H9 (cell line): ENCODE results near the gene MAMDC4. TPM values are rescaled to one million over a fixed set of nuclear protein-coding genes. Genes with fewer than 3 reads are reported as not detected.

Experiments used
- DNase-seq: peaks from one replicate; pipeline ENCODE4 v3.0.0-alpha.2; 2017
- H2AFZ ChIP-seq: one replicate; pipeline ENCODE4 v1.6.1; 2013; ENCODE audit warnings: mild to moderate bottlenecking, low read length, control low read depth, moderate library complexity
- H2AK5ac ChIP-seq: 2 replicates; pipeline ENCODE4 v1.6.1; 2013; ENCODE audit warnings: low read length, control low read depth, mixed read lengths; ENCODE audit not compliant: insufficient read length
- H2BK120ac ChIP-seq: one replicate; pipeline ENCODE4 v1.6.1; 2013; ENCODE audit warnings: low read depth, mild to moderate bottlenecking, low read length, control low read depth, inconsistent platforms; ENCODE audit not compliant: poor library complexity, severe bottlenecking
- H2BK12ac ChIP-seq: 2 replicates; pipeline ENCODE4 v1.6.1; 2013; ENCODE audit warnings: low read length, control low read depth, mixed read lengths, low read depth; ENCODE audit not compliant: insufficient read length
- H2BK15ac ChIP-seq: 2 replicates; pipeline ENCODE4 v1.6.1; 2013; ENCODE audit warnings: low read depth, low read length, control low read depth
- H2BK20ac ChIP-seq: one replicate; pipeline ENCODE4 v1.6.1; 2013; ENCODE audit warnings: low read depth, mild to moderate bottlenecking, low read length, control low read depth, inconsistent platforms; ENCODE audit not compliant: poor library complexity, severe bottlenecking
- H2BK5ac ChIP-seq: 2 replicates; pipeline ENCODE4 v1.6.1; 2013; ENCODE audit warnings: low read length, control low read depth, mixed read lengths; ENCODE audit not compliant: insufficient read length
- H3K14ac ChIP-seq: 2 replicates; pipeline ENCODE4 v1.6.1; 2013; ENCODE audit warnings: low read length, control low read depth; ENCODE audit not compliant: insufficient read depth
- H3K18ac ChIP-seq: 2 replicates; pipeline ENCODE4 v1.6.1; 2013; ENCODE audit warnings: low read depth, mild to moderate bottlenecking, mixed read lengths, low read length, control low read depth; ENCODE audit not compliant: insufficient read length
- H3K23ac ChIP-seq: 2 replicates; pipeline ENCODE4 v1.6.1; 2013; ENCODE audit warnings: low read length, control low read depth, mixed read lengths, low read depth; ENCODE audit not compliant: insufficient read length
- H3K23me2 ChIP-seq: 2 replicates; pipeline ENCODE4 v1.6.1; 2013; ENCODE audit warnings: low read depth, mild to moderate bottlenecking, mixed read lengths, low read length, control low read depth; ENCODE audit not compliant: insufficient read length, poor library complexity, severe bottlenecking
- H3K27ac ChIP-seq: 2 replicates; pipeline ENCODE4 v1.5.1; 2013; ENCODE audit warnings: low read length, control low read depth, mixed read lengths, low read depth; ENCODE audit not compliant: insufficient read length
- H3K27me3 ChIP-seq: 2 replicates; pipeline ENCODE4 v1.6.1; 2013; ENCODE audit warnings: low read length, control low read depth, inconsistent platforms; ENCODE audit not compliant: insufficient read depth
- H3K4ac ChIP-seq: 2 replicates; pipeline ENCODE4 v1.6.1; 2013; ENCODE audit warnings: low read depth, mild to moderate bottlenecking, control low read depth, inconsistent platforms, low read length, moderate library complexity
- H3K4me1 ChIP-seq: 2 replicates; pipeline ENCODE4 v1.6.1; 2013; ENCODE audit warnings: low read length, control low read depth, inconsistent platforms; ENCODE audit not compliant: insufficient read depth
- H3K4me2 ChIP-seq: 2 replicates; pipeline ENCODE4 v1.6.1; 2013; ENCODE audit warnings: low read length, control low read depth, mixed read lengths; ENCODE audit not compliant: insufficient read length, insufficient read depth
- H3K56ac ChIP-seq: 2 replicates; pipeline ENCODE4 v1.6.1; 2013; ENCODE audit warnings: low read depth, mild to moderate bottlenecking, mixed read lengths, low read length, control low read depth; ENCODE audit not compliant: insufficient read length
- H3K79me1 ChIP-seq: 2 replicates; pipeline ENCODE4 v1.6.1; 2013; ENCODE audit warnings: low read depth, mild to moderate bottlenecking, moderate library complexity, low read length, control low read depth, inconsistent platforms; ENCODE audit not compliant: insufficient read depth, poor library complexity, severe bottlenecking
- H3K79me2 ChIP-seq: 2 replicates; pipeline ENCODE4 v1.6.1; 2013; ENCODE audit warnings: low read length, control low read depth, inconsistent platforms; ENCODE audit not compliant: insufficient read depth
- H3K9ac ChIP-seq: 2 replicates; pipeline ENCODE4 v1.6.1; 2013; ENCODE audit warnings: low read length, control low read depth, mixed read lengths; ENCODE audit not compliant: insufficient read length; ENCODE audit errors: extremely low read depth
- H3K9me3 ChIP-seq: one replicate; pipeline ENCODE4 v1.6.1; 2013; ENCODE audit warnings: low read depth, low read length, inconsistent platforms; ENCODE audit not compliant: control insufficient read depth
- H3T11ph ChIP-seq: one replicate; pipeline ENCODE4 v1.6.1; 2013; ENCODE audit warnings: mild to moderate bottlenecking, low read length, control low read depth, inconsistent platforms
- H4K20me1 ChIP-seq: one replicate; pipeline ENCODE4 v1.6.1; 2013; ENCODE audit not compliant: control insufficient read depth, insufficient read length, insufficient read depth
- H4K5ac ChIP-seq: 2 replicates; pipeline ENCODE4 v1.6.1; 2013; ENCODE audit warnings: low read depth, mild to moderate bottlenecking, mixed read lengths, low read length, control low read depth; ENCODE audit not compliant: insufficient read length
- H4K8ac ChIP-seq: replicated peaks from 2 replicates; pipeline ENCODE4 v1.6.1; 2013; ENCODE audit warnings: low read length, control low read depth, mixed read lengths, low read depth; ENCODE audit not compliant: insufficient read length
- H4K91ac ChIP-seq: 2 replicates; pipeline ENCODE4 v1.6.1; 2013; ENCODE audit warnings: low read depth, mild to moderate bottlenecking, moderate library complexity, mixed read lengths, low read length, control low read depth; ENCODE audit not compliant: insufficient read length
- H3K27ac Mint-ChIP-seq, 3 experiments: 2 replicates in 2 of 3; 3 replicates in 1 of 3; pipeline ENCODE4 v1.8.0; 2020 to 2021; ENCODE audit warnings: mixed read lengths in 3 of 3, mild to moderate bottlenecking in 1 of 3, moderate library complexity in 1 of 3
- H3K27me3 Mint-ChIP-seq: 2 replicates; pipeline ENCODE4 v1.8.0; 2021; ENCODE audit warnings: low read depth, mild to moderate bottlenecking, moderate library complexity, mixed read lengths
- H3K36me3 Mint-ChIP-seq, 3 experiments: 2 replicates in 2 of 3; 3 replicates in 1 of 3; pipeline ENCODE4 v1.8.0; 2020 to 2021; ENCODE audit warnings: low read depth in 3 of 3, mixed read lengths in 3 of 3; ENCODE audit not compliant: insufficient read depth in 1 of 3
- H3K4me1 Mint-ChIP-seq, 2 experiments: 2 replicates each; pipeline ENCODE4 v1.8.0; 2020; ENCODE audit warnings: mixed read lengths in 2 of 2
- H3K4me3 Mint-ChIP-seq, 2 experiments: 2 replicates in 1 of 2; 3 replicates in 1 of 2; pipeline ENCODE4 v1.8.0; 2020 to 2021; ENCODE audit warnings: mild to moderate bottlenecking in 2 of 2, mixed read lengths in 2 of 2, moderate library complexity in 1 of 2
- H3K9me3 Mint-ChIP-seq, 2 experiments: 2 replicates in 1 of 2; 3 replicates in 1 of 2; pipeline ENCODE4 v1.8.0; 2020; ENCODE audit warnings: mild to moderate bottlenecking in 2 of 2, mixed read lengths in 2 of 2, moderate library complexity in 1 of 2
- WGBS: extraction: QIAGEN DNeasy Blood & Tissue Kit; methylation state at CpG from one replicate; pipeline ENCODE4 v1.1.7; 2013; ENCODE audit warnings: missing lambda C conversion rate, low lambda C conversion rate, mixed read lengths; ENCODE audit not compliant: insufficient read length; ENCODE audit errors: extremely low coverage; 5-methylcytosine and 5-hydroxymethylcytosine counted together
- total RNA-seq: library from RNA; stranded (reverse); gene quantifications from 2 replicates; pipeline ENCODE4 v1.2.1, GENCODE V29; 2021
- TF ChIP-seq, protein P1 (sequence below): fragments of 200-600 bp; sonication (generic); conservative IDR thresholded peaks from 3 replicates; pipeline ENCODE4 v1.8.0; 2021; ENCODE audit warnings: antibody characterized with exemption, mild to moderate bottlenecking

The MAMDC4 gene
- total RNA-seq, 1 experiment from 2014 or later: 9.2 TPM

DNA sequence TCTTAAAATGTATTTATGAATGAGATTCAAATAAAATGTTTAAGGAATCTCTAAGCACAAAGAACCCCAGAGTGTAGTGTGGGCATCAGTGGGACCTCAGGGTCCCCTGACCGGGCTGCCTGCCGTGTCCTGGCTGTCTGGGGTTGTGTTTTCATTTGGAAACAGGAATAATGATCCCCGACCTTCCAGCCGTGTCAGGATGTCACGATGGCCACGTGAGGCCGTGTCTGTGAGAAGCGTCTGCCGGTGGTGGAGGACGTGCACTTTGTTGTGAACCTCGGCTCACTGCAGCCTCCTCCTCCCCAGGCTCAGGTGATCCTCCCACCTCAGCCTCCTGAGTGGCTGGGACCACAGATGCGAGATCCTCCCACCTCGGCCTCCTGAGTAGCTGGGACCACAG is 38.5 kb downstream of the MAMDC4 start:
- Histone ChIP-seq H2BK5ac (no peak overlapping the region), H3K79me2 (peaks cover 10% of the 10 kb centered on the region; the same call in 1 of the 2 replicates), H2BK120ac (no peak overlapping the region), H3K9me3 (no peaks in the 10 kb centered on the region), H4K8ac (no peak overlapping the region), H4K5ac (no peak overlapping the region), H2AFZ (no peak overlapping the region), H3K4me2 (no peak overlapping the region), H3K56ac (no peak overlapping the region), H4K20me1 (no peaks in the 10 kb centered on the region), H3K9ac (no peak overlapping the region), H3K4me1 (no peaks in the 10 kb centered on the region; the same call in 1 of the 2 replicates), H3K27ac (no peak overlapping the region), H3T11ph (no peak overlapping the region), H3K79me1 (peaks cover 17% of the 10 kb centered on the region), H2BK12ac (no peak overlapping the region), H3K27me3 (no peaks in the 10 kb centered on the region), H3K4ac (no peak overlapping the region), H3K14ac (no peak overlapping the region), H2BK15ac (no peak overlapping the region), H4K91ac (no peak overlapping the region), H3K23me2 (peaks cover 3% of the 10 kb centered on the region), H2BK20ac (no peak overlapping the region), H3K23ac (no peak overlapping the region), H3K18ac (no peak overlapping the region), H2AK5ac (no peak overlapping the region)
- Mint-ChIP-seq H3K27ac (no peak overlapping the region), H3K27me3 (no peaks in the 10 kb centered on the region), H3K36me3 (peaks cover 12 to 37% (median 35%) of the 10 kb centered on the region in 3 experiments; a peak in 6 of 7 replicates), H3K4me3 (no peak overlapping the region), H3K4me1 (peaks cover 10 to 14% of the 10 kb centered on the region in 2 experiments), H3K9me3 (no peaks in the 10 kb centered on the region)
- no CpG with 5 or more reads among the region's 13 CpGs for whole genome bisulfite sequencing
- DNase-seq: no peak
- TF ChIP-seq, protein P1, sequence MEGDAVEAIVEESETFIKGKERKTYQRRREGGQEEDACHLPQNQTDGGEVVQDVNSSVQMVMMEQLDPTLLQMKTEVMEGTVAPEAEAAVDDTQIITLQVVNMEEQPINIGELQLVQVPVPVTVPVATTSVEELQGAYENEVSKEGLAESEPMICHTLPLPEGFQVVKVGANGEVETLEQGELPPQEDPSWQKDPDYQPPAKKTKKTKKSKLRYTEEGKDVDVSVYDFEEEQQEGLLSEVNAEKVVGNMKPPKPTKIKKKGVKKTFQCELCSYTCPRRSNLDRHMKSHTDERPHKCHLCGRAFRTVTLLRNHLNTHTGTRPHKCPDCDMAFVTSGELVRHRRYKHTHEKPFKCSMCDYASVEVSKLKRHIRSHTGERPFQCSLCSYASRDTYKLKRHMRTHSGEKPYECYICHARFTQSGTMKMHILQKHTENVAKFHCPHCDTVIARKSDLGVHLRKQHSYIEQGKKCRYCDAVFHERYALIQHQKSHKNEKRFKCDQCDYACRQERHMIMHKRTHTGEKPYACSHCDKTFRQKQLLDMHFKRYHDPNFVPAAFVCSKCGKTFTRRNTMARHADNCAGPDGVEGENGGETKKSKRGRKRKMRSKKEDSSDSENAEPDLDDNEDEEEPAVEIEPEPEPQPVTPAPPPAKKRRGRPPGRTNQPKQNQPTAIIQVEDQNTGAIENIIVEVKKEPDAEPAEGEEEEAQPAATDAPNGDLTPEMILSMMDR: no peak
